HUES48 (cell line): ENCODE measurements around the gene USB1.

ENCODE experiments used
- H3K27ac ChIP-seq: one replicate; pipeline ENCODE4 v1.7.0; 2013; ENCODE audit warnings: low read depth, low read length, inconsistent platforms
- H3K27me3 ChIP-seq: 2 replicates; pipeline ENCODE4 v1.6.1; 2013; ENCODE audit warnings: mild to moderate bottlenecking, low read length; ENCODE audit not compliant: control insufficient read depth, insufficient read depth
- H3K36me3 ChIP-seq: 2 replicates; pipeline ENCODE4 v1.6.1; 2013; ENCODE audit warnings: low read length; ENCODE audit not compliant: control insufficient read depth, insufficient read depth
- H3K4me1 ChIP-seq: 2 replicates; pipeline ENCODE4 v1.6.1; 2013; ENCODE audit warnings: mild to moderate bottlenecking, low read length; ENCODE audit not compliant: control insufficient read depth, insufficient read depth
- H3K4me3 ChIP-seq: 2 replicates; pipeline ENCODE4 v1.5.1; 2013; ENCODE audit warnings: mild to moderate bottlenecking, low read depth, low read length
- H3K9ac ChIP-seq: 2 replicates; pipeline ENCODE4 v1.6.1; 2013; ENCODE audit warnings: mild to moderate bottlenecking, low read depth, low read length, moderate library complexity
- H3K9me3 ChIP-seq: 2 replicates; pipeline ENCODE4 v1.6.1; 2013; ENCODE audit warnings: low read length; ENCODE audit not compliant: control insufficient read depth, insufficient read depth

Gene USB1, protein sequence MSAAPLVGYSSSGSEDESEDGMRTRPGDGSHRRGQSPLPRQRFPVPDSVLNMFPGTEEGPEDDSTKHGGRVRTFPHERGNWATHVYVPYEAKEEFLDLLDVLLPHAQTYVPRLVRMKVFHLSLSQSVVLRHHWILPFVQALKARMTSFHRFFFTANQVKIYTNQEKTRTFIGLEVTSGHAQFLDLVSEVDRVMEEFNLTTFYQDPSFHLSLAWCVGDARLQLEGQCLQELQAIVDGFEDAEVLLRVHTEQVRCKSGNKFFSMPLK

DNA sequence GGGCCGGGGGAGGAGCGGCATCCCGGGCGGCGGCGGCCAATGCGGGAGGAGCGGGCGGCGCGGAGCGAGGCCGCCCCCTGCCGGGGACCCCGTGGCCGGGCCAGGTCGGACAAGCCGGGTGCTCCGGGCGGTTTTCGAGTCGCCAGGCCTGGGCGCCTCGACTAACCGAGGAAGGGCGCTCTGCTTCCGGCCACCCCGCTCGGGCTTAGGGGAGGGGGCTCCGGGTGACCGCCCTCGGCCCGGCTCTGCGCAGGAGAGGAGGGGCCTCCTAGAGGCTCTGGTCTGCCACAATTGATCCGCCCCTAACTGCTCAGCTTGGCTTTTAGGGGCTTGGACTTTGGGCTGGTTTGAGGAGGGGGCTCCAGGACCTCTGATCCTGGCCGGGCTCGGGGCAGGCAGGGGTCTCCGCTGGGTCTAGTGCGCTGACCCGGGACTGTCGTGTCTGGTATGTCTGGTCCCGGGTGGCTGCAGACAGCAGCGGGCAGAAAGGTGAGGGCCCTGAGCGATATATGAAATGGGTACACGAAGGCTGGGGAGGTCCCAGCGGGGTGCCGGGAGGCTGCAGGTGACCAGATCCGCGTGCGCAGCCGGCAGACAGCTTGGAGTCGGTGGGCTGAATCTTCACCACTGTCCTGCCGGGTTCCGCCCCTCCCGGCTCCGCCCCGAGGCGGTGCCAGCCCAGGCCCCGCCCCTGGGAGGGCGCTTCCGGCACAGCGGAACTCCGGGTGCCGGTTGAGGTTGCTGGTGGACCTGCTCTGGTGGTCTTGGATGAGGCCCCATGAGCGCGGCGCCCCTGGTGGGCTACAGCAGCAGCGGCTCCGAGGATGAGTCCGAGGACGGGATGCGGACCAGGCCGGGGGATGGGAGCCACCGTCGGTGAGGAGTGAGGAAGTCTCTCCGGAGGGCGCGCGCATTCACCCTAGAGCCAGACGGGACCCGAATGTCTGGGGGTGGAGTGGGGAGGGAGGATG lies at the start of gene USB1:
Gene USB1, plus strand, starts transcription at position 702 of the 971 bp plus-strand sequence. Its CDS starts 77 bp downstream, at position 779.
- H3K9me3 ChIP-seq: no peaks in the 10 kb centered on the region
- peak within 1 kb of the TSS; percentile 58 for H3K9ac ChIP-seq
- H3K4me3 ChIP-seq: peak within 1 kb of the TSS; percentile 90
- peaks cover 12% of the 10 kb centered on the region; the same call in 1 of the 2 replicates for H3K4me1 ChIP-seq
- H3K27me3 ChIP-seq: no peaks in the 10 kb centered on the region
- peak within 1 kb of the TSS; percentile 86 for H3K27ac ChIP-seq
- H3K36me3 ChIP-seq: peaks cover 39% of the 10 kb centered on the region

DNA sequence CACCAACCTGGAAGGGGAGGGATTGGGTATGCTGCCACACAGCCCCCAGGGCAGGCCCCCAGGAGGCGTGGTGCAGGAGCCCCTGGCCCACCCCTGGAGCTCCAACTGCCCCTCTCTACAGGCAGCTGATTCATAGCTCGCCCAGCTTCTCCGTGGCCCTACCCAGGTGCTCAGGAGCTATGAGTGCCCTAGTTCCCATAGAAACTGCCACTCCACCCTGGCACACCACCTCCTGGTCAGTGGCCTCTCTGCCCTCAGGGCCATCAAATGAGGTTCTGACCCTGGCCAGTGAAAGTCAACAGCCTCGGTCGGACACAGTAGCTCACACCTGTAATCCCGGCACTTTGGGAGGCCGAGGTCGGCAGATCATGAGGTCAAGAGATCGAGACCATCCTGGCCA lies 48.3 kb upstream of the USB1 start:
- peaks cover 8% of the 10 kb centered on the region; the same call in 1 of the 2 replicates for H3K4me1 ChIP-seq
- no peaks in the 10 kb centered on the region for H3K9me3 ChIP-seq
- no peak overlapping the region for H3K27ac ChIP-seq
- H3K9ac ChIP-seq: no peak overlapping the region
- no peaks in the 10 kb centered on the region for H3K36me3 ChIP-seq
- H3K27me3 ChIP-seq: no peaks in the 10 kb centered on the region
- H3K4me3 ChIP-seq: no peak overlapping the region

DNA sequence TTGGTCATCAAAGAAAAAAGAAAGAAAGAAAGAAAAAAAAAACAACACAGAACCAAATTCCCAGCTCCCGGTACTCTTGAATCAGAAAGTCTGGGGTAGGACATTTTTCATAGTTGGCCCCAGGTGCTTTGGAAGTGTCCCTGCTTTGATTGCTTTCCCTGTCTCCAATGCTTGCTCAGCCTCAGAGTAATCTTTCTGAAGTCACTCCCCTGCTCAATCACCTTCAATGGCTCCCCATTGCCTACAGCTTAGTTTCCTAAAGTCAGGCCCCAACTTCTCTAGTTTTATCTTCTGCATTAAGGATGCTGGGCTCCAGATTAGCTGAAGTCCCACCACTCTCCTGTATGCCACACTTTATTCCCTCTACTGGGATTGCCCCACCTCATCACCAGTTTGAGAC lies 47.4 kb upstream of the USB1 start:
- no peaks in the 10 kb centered on the region for H3K9me3 ChIP-seq
- H3K27ac ChIP-seq: no peak overlapping the region
- H3K36me3 ChIP-seq: no peaks in the 10 kb centered on the region
- H3K4me1 ChIP-seq: peaks cover 8% of the 10 kb centered on the region; the same call in 1 of the 2 replicates
- no peaks in the 10 kb centered on the region for H3K27me3 ChIP-seq
- H3K9ac ChIP-seq: no peak overlapping the region
- H3K4me3 ChIP-seq: no peak overlapping the region

DNA sequence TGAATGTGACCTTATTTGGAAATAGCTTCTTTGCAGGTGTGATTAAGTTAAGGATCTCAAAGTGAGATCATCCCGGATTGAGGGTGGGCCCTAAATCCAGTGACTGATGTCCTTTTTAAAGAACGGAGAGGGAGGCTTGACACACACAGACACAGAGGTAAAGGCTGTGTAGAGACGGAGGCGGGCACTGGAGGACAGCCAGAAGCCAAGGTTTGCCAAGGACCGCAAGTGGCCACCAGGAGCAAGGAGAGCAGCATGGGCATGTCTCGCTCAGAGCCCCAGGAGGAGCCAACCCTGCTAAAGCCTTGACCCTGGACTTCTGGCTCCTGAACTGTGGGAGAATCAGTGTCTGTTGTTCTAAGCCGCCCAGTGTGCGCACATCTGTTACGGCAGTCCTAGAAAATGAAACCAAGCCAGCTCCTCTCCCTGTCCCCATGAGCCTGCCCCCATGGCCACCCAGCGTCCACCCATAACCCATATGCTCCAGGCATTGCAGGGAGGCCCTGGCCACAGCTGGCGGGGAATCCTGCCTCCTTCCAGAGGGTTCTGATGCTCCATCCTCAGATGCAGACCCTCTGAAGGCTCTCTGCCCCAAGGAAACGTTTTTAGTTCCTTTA lies 45.5 kb upstream of the USB1 start:
- no peak overlapping the region for H3K9ac ChIP-seq
- H3K4me3 ChIP-seq: no peak overlapping the region
- H3K27ac ChIP-seq: no peak overlapping the region
- no peaks in the 10 kb centered on the region for H3K9me3 ChIP-seq
- H3K4me1 ChIP-seq: peaks cover 8% of the 10 kb centered on the region; the same call in 1 of the 2 replicates
- no peaks in the 10 kb centered on the region for H3K27me3 ChIP-seq
- no peaks in the 10 kb centered on the region for H3K36me3 ChIP-seq

DNA sequence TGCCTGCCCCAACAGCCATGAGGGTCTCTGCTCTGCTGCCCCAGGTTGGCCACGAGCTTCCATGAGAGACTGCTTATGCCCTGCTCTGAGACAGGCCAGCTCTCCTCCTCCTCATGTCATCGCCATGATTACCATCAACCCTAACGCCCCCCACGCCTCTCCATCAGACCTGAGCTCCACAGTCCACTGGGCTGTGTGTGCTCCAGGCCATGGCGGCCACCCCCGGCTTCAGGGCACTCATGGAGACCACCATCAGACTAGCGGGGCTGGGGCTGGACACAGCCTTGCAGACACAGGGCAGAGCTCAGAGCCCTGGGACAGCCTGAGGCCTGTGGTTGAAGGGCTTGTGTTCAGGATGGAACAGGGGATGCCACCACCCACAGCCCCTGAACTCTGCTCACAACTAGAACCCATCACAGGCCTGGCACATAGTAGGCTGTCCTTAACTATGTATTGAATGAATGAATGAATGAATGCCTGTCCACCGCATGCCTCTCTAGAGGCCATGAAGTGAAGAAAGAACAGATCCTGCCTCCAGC lies 44.9 kb upstream of the USB1 start:
- Histone ChIP-seq H3K4me3 (no peak overlapping the region), H3K27me3 (no peaks in the 10 kb centered on the region), H3K4me1 (peaks cover 8% of the 10 kb centered on the region; the same call in 1 of the 2 replicates), H3K9me3 (no peaks in the 10 kb centered on the region), H3K36me3 (no peaks in the 10 kb centered on the region), H3K9ac (no peak overlapping the region), H3K27ac (no peak overlapping the region)

DNA sequence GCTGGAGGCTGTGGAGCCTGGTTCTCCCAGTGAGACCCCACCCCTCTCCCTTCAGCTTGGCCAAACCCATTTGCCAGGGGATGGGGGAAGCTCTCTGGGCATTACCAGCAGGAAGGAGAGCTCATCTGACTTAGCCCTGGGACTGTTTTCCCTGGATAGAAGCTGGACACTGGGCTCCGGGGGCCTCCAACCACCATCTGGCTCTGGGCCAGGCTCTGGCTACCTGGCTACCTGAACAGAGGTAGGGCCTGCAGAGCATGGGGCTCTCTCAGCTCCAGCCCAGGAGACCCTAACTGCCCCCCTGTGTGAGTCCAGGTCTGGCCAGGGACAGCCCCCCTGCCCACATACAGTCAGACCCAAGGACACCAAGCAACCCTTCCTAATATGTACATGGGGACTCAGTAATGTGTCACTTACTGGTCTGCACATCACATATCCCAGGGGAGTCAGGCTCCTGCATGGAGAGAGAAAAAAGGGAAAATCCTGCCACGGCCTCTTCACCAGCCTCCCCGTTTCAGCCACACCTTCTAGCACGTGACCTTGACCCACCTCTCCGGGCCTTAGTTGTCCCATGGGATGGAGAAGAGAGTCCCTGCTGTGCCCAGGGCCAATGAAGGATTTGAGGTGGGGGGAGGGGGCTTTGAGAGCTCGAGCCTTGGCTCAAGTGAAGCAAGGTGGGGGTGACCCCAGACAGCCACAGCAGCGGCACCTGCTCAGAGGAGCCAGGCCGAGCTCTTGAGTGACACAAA lies 44.1 kb upstream of the USB1 start:
- H3K4me3 ChIP-seq: no peak overlapping the region
- H3K27me3 ChIP-seq: no peaks in the 10 kb centered on the region

DNA sequence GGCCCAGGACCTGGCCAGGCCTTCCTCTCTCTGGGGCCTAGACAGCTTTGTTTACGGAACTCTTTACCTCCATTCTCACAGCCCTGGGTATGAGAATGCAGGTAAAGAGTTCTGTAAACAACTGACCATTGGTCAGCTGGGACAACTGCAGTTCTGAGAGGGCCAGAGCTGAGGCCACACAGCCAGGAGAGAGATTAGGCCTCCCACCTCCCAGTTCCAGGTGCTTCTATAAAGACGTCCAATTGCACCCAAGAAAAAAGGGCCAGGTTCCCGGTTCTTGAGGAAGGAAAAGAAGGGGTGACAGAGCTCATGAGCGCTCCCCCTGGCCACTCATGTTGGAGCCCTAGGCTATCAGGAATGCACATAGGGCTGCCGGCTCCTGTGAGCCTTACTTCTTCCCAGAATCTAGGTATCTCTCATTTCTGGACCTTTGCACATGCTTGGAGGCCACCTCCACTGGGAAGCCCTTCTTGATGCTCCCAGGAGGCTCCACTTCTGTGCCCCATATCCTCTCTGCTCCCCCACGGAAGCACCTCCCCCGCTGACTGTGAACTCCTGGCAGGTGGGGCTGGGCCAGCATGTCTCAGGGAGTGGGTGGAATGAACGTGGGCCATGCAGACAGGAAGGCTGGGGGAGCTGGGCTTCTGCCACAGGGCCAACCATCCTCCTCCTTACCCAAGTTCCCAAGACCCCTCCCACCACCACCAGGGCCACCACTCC lies 43.4 kb upstream of the USB1 start:
- Histone ChIP-seq H3K9ac (no peak overlapping the region), H3K4me3 (no peak overlapping the region), H3K27ac (no peak overlapping the region), H3K27me3 (no peaks in the 10 kb centered on the region), H3K9me3 (no peaks in the 10 kb centered on the region), H3K36me3 (no peaks in the 10 kb centered on the region), H3K4me1 (peaks cover 8% of the 10 kb centered on the region; the same call in 1 of the 2 replicates)

More for the DNA sequence above, 44.1 kb upstream of the USB1 start:
- Histone ChIP-seq H3K9ac (no peak overlapping the region), H3K9me3 (no peaks in the 10 kb centered on the region), H3K4me1 (peaks cover 8% of the 10 kb centered on the region; the same call in 1 of the 2 replicates), H3K27ac (no peak overlapping the region), H3K36me3 (no peaks in the 10 kb centered on the region)

DNA sequence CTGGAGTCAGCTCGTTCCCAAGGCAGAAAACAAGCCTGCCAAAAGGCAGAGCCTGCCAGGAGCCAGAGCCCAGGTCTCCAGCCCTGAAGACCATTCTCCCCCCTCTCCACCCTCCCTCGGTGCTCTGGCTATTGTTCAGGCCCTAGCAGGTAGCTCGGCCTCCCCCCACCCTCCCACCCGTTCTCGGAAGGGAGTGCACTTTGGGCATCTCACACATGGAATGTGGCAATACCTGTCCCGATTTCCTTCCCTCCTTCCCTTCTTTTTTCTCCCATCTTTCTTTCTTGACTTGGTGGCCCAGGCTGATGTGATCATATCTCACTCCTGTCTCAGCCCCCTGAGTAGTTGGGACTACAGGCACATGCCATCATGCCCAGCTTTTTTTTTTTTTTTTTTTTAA lies 42.7 kb upstream of the USB1 start:
- Histone ChIP-seq H3K27ac (no peak overlapping the region), H3K36me3 (no peaks in the 10 kb centered on the region), H3K27me3 (no peaks in the 10 kb centered on the region), H3K9ac (no peak overlapping the region), H3K4me1 (peaks cover 8% of the 10 kb centered on the region; the same call in 1 of the 2 replicates), H3K4me3 (no peak overlapping the region), H3K9me3 (no peaks in the 10 kb centered on the region)

DNA sequence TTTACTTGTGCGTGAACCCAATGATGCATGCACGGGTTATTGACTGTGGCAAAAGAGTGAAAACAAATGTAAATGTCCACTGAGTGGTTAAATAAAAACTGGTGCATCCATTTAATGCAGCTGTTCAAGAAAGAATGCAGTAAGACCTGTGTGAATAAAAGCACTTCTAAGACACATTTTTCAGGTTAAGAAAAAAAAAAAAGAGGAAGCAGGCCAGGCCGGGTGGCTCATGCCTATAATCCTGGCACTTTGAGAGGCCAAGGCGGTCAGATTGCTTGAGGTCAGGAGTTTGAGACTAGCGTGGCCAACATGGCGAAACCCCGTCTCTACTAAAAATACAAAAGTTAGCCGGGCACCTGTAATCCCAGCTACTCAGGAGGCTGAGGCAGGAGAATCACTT lies 42.1 kb upstream of the USB1 start:
- Histone ChIP-seq H3K9me3 (no peaks in the 10 kb centered on the region), H3K27me3 (no peaks in the 10 kb centered on the region), H3K27ac (no peak overlapping the region), H3K4me3 (no peak overlapping the region), H3K36me3 (no peaks in the 10 kb centered on the region), H3K4me1 (peaks cover 8% of the 10 kb centered on the region; the same call in 1 of the 2 replicates), H3K9ac (no peak overlapping the region)
